Measurements from ENCODE around the gene PAPPA.

The PAPPA gene

DNA sequence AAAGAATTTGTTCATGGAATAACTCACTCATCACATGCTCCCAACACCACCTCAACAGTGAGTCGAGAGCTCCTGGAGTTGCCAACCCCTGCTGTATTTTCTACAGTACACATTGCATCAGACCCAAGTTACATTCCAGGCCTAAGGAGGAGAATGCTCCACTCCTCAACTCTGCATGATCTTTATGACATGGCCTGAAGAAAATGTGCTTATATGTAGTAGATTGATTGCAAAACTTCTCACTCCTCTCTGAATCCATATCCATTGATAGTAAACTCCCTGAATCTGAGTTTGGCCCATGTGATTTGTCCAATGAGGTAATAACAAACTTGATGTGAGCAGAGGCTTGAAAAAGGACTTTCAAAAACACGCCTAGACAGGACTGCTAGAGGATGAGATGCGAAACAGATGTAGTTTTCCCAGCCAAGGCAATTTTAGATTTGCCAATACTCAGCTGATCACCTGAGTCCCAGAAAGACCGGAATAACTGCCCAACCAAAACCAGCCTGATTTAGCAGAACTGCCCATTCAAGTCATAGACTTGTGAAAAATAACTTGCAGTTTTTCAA lies 29.0 kb upstream of the PAPPA start (continued):
- TF ChIP-seq ZNF274 (IDR thresholded peaks at IDR 0.05; ENCODE audit: low read length) (no peak), ZNF274 (tag by site-specific recombination; IDR thresholded peaks at IDR 0.05; ENCODE audit: borderline replicate concordance) (no peak), ZSCAN23 (tag by site-specific recombination; IDR thresholded peaks at IDR 0.05) (no peak), ZNF169 (tag by site-specific recombination; IDR thresholded peaks at IDR 0.05) (no peak)

- H3K4me3 ChIP-seq (ENCODE audit: low read depth, low read length) = no peak overlapping the region
- H3K4me1 ChIP-seq (ENCODE audit: control insufficient read depth, insufficient read depth, low read length) = no peaks in the 10 kb centered on the region
- no peak overlapping the region for H3K27ac ChIP-seq (ENCODE audit: extremely low read depth, low read depth, low read length)
- TF ChIP-seq HOXA7 (CRISPR knock-in tag; IDR thresholded peaks at IDR 0.05; ENCODE audit: borderline replicate concordance) = no peak
- no peaks in the 10 kb centered on the region for H3K36me3 ChIP-seq (ENCODE audit: control insufficient read depth in 2 of 2, insufficient read depth in 1 of 2, low read length in 2 of 2)
- ChIA-PET POLR2A (no interaction called here), CTCF (interaction anchor here (0.6 to 1.3 kb wide), 4 partner anchors 19 to 248 kb away, joined by 3 to 4 read pairs (median 3); no protein-coding TSS in a partner anchor)
- H3K9me3 ChIP-seq (ENCODE audit: control insufficient read depth, insufficient read depth, low read depth, low read length) = no peaks in the 10 kb centered on the region
These were observed 20.4 kb upstream of the PAPPA start for GRCh38 chr9:116133163-116133562.

- Histone ChIP-seq H3K36me3 (ENCODE audit: control insufficient read depth in 2 of 2, insufficient read depth in 1 of 2, low read length in 2 of 2) (no peaks in the 10 kb centered on the region), H3K4me1 (ENCODE audit: control insufficient read depth, insufficient read depth, low read length) (no peaks in the 10 kb centered on the region), H3K4me3 (ENCODE audit: low read depth, low read length) (no peak overlapping the region), H3K9me3 (ENCODE audit: control insufficient read depth, insufficient read depth, low read depth, low read length) (no peaks in the 10 kb centered on the region), H3K27ac (ENCODE audit: extremely low read depth, low read depth, low read length) (no peak overlapping the region)
- CTCF ChIA-PET = interaction anchor here (0.7 kb wide), 1 partner anchor 24 kb away, joined by 4 read pairs; no protein-coding TSS in a partner anchor
- no peak for TF ChIP-seq ZNF416 (tag by site-specific recombination; IDR thresholded peaks at IDR 0.05)
- POLR2A ChIA-PET = no interaction called here
These were observed 18.6 kb upstream of the PAPPA start for GRCh38 chr9:116134975-116135374.

DNA sequence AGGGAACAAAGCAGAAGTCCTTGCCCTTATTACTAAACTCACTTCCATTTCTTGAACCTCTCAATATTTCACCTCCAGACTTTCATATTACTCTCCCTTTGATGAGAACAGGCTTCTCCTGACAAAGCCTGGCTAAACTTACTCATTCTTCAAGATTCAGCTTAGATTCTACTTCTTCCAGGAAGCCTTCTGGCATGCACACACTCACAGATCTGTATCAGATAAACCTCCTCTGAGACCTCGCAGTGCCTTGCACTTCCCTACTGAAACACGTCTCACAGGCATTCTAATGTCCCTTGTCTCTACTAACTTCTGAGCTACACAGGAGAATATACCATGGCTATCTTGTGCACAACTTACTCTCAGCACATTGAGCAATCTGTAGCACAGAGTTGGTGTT lies 16.6 kb upstream of the PAPPA start:
- Histone ChIP-seq H3K9me3 (ENCODE audit: control insufficient read depth, insufficient read depth, low read depth, low read length) (no peaks in the 10 kb centered on the region), H3K27ac (ENCODE audit: extremely low read depth, low read depth, low read length) (no peak overlapping the region), H3K4me3 (ENCODE audit: low read depth, low read length) (no peak overlapping the region), H3K4me1 (ENCODE audit: control insufficient read depth, insufficient read depth, low read length) (no peaks in the 10 kb centered on the region), H3K36me3 (ENCODE audit: control insufficient read depth in 2 of 2, insufficient read depth in 1 of 2, low read length in 2 of 2) (no peaks in the 10 kb centered on the region)
- ChIA-PET CTCF (interaction anchor here (0.6 kb wide), 1 partner anchor 255 kb away, joined by 3 read pairs; no protein-coding TSS in a partner anchor), POLR2A (no interaction called here)
- TF ChIP-seq YY2 (tag by site-specific recombination; IDR thresholded peaks at IDR 0.05) (no peak), ZNF423 (tag by site-specific recombination; IDR thresholded peaks at IDR 0.05) (no peak), ZNF138 (tag by site-specific recombination; IDR thresholded peaks at IDR 0.05; ENCODE audit: borderline replicate concordance) (no peak), ZFP37 (tag by site-specific recombination; IDR thresholded peaks at IDR 0.05) (no peak), ZNF140 (tag by site-specific recombination; IDR thresholded peaks at IDR 0.05) (no peak), ZNF211 (tag by site-specific recombination; IDR thresholded peaks at IDR 0.05; ENCODE audit: low read depth) (no peak)

- H3K27ac ChIP-seq (ENCODE audit: extremely low read depth, low read depth, low read length) = no peak overlapping the region
- TF ChIP-seq BCL11B (tag by site-specific recombination; IDR thresholded peaks at IDR 0.05; ENCODE audit: low read depth) (no peak), YY2 (tag by site-specific recombination; IDR thresholded peaks at IDR 0.05) (no peak), ZNF777 (tag by site-specific recombination; IDR thresholded peaks at IDR 0.05; ENCODE audit: borderline replicate concordance) (no peak), TCF7L2 (IDR thresholded peaks at IDR 0.05; ENCODE audit: borderline replicate concordance, low read depth, low read length) (no peak)
- TF ChIP-seq, protein P1, sequence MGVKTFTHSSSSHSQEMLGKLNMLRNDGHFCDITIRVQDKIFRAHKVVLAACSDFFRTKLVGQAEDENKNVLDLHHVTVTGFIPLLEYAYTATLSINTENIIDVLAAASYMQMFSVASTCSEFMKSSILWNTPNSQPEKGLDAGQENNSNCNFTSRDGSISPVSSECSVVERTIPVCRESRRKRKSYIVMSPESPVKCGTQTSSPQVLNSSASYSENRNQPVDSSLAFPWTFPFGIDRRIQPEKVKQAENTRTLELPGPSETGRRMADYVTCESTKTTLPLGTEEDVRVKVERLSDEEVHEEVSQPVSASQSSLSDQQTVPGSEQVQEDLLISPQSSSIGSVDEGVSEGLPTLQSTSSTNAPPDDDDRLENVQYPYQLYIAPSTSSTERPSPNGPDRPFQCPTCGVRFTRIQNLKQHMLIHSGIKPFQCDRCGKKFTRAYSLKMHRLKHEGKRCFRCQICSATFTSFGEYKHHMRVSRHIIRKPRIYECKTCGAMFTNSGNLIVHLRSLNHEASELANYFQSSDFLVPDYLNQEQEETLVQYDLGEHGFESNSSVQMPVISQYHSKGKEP (tag by site-specific recombination; IDR thresholded peaks at IDR 0.05) = no peak
- TF ChIP-seq, protein P2, sequence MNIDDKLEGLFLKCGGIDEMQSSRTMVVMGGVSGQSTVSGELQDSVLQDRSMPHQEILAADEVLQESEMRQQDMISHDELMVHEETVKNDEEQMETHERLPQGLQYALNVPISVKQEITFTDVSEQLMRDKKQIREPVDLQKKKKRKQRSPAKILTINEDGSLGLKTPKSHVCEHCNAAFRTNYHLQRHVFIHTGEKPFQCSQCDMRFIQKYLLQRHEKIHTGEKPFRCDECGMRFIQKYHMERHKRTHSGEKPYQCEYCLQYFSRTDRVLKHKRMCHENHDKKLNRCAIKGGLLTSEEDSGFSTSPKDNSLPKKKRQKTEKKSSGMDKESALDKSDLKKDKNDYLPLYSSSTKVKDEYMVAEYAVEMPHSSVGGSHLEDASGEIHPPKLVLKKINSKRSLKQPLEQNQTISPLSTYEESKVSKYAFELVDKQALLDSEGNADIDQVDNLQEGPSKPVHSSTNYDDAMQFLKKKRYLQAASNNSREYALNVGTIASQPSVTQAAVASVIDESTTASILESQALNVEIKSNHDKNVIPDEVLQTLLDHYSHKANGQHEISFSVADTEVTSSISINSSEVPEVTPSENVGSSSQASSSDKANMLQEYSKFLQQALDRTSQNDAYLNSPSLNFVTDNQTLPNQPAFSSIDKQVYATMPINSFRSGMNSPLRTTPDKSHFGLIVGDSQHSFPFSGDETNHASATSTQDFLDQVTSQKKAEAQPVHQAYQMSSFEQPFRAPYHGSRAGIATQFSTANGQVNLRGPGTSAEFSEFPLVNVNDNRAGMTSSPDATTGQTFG (tag by site-specific recombination; IDR thresholded peaks at IDR 0.05; ENCODE audit: borderline replicate concordance) = no peak
- H3K9me3 ChIP-seq (ENCODE audit: control insufficient read depth, insufficient read depth, low read depth, low read length) = no peaks in the 10 kb centered on the region
- no peaks in the 10 kb centered on the region for H3K36me3 ChIP-seq (ENCODE audit: control insufficient read depth in 2 of 2, insufficient read depth in 1 of 2, low read length in 2 of 2)
- ChIA-PET CTCF (interaction anchor here (1.4 kb wide), 1 partner anchor 13 kb away, joined by 3 read pairs; no protein-coding TSS in a partner anchor), POLR2A (no interaction called here)
- no peak overlapping the region for H3K4me3 ChIP-seq (ENCODE audit: low read depth, low read length)
- no peaks in the 10 kb centered on the region for H3K4me1 ChIP-seq (ENCODE audit: control insufficient read depth, insufficient read depth, low read length)
These were observed 16.0 kb upstream of the PAPPA start for GRCh38 chr9:116137581-116137980.

Measured in HEK293 (cell line).